ENCODE data around the gene GPD1L. TPM values are rescaled to one million over a fixed set of nuclear protein-coding genes. Genes with fewer than 3 reads are reported as not detected.

Gene GPD1L
- polyA plus RNA-seq, 1 donor (not counting 4 experiments of a cell fraction or from before 2014, with no cell fraction given), result 4.5 TPM

- Histone ChIP-seq H2AFZ (ENCODE audit: control insufficient read depth, low read length) (no peak overlapping the region), H3K27ac (ENCODE audit: control insufficient read depth, insufficient read depth, low read length) (no peak overlapping the region), H3K79me2 (ENCODE audit: control insufficient read depth, insufficient read depth, low read length) (no peaks in the 10 kb centered on the region), H3K4me2 (ENCODE audit: control insufficient read depth, extremely low read depth, insufficient read depth, low read depth, low read length) (no peak overlapping the region), H3K9me1 (ENCODE audit: control insufficient read depth, extremely low read depth, insufficient read depth, low read length) (no peaks in the 10 kb centered on the region), H3K9ac (ENCODE audit: control insufficient read depth, extremely low read depth, insufficient read depth, low read length) (no peak overlapping the region), H4K20me1 (ENCODE audit: control insufficient read depth, extremely low read depth, insufficient read depth, low read length) (no peaks in the 10 kb centered on the region), H3K4me3 (ENCODE audit: control insufficient read depth in 2 of 3, extremely low read depth in 1 of 3, insufficient read depth in 2 of 3, low read depth in 1 of 3, low read length in 3 of 3) (no peak overlapping the region), H3K36me3 (ENCODE audit: control insufficient read depth in 2 of 2, extremely low read depth in 1 of 2, insufficient read depth in 2 of 2, low read length in 2 of 2) (no peaks in the 10 kb centered on the region), H3K9me3 (ENCODE audit: control insufficient read depth, low read depth, low read length) (no peaks in the 10 kb centered on the region), H3K4me1 (ENCODE audit: control insufficient read depth, extremely low read depth, insufficient read depth, low read length) (no peaks in the 10 kb centered on the region), H3K27me3 (ENCODE audit: control insufficient read depth, extremely low read depth, insufficient read depth, low read length) (no peaks in the 10 kb centered on the region)
- dilution Hi-C loops (cut with MboI; ENCODE audit: extremely low pct_ligation_motif_present, low sequenced_read_pairs), result no loop called here
- no peak for FAIRE-seq
- no peak for DNase-seq (ENCODE audit: low read depth, low spot score)
- TF ChIP-seq CTCF (optimal IDR thresholded peaks at IDR 0.05 in 1 of 3, IDR thresholded peaks at IDR 0.05 in 1 of 3, conservative IDR thresholded peaks at IDR 0.05 in 1 of 3; ENCODE audit: extremely low read depth in 1 of 3, insufficient read depth in 2 of 3, low read length in 3 of 3) (no peak), EZH2 (IDR thresholded peaks at IDR 0.05; ENCODE audit: low read length) (no peak)
Measured at GRCh38 chr3:32123620-32124019, 17.2 kb downstream of the GPD1L start.

GRCh38 chr3:32125012-32125411 lies 18.6 kb downstream of the GPD1L start:
- H3K4me3 ChIP-seq (ENCODE audit: control insufficient read depth in 2 of 3, extremely low read depth in 1 of 3, insufficient read depth in 2 of 3, low read depth in 1 of 3, low read length in 3 of 3), result no peak overlapping the region
- H3K9ac ChIP-seq (ENCODE audit: control insufficient read depth, extremely low read depth, insufficient read depth, low read length), result no peak overlapping the region
- no peaks in the 10 kb centered on the region for H3K9me1 ChIP-seq (ENCODE audit: control insufficient read depth, extremely low read depth, insufficient read depth, low read length)
- no peaks in the 10 kb centered on the region for H3K27me3 ChIP-seq (ENCODE audit: control insufficient read depth, extremely low read depth, insufficient read depth, low read length)
- H3K79me2 ChIP-seq (ENCODE audit: control insufficient read depth, insufficient read depth, low read length), result no peaks in the 10 kb centered on the region
- no peak overlapping the region for H2AFZ ChIP-seq (ENCODE audit: control insufficient read depth, low read length)
- dilution Hi-C loops (cut with MboI; ENCODE audit: extremely low pct_ligation_motif_present, low sequenced_read_pairs), result loop anchor here (25.0 kb wide), 1 partner anchor 113 kb away; no protein-coding TSS in a partner anchor
- no peaks in the 10 kb centered on the region for H3K4me1 ChIP-seq (ENCODE audit: control insufficient read depth, extremely low read depth, insufficient read depth, low read length)
- H3K27ac ChIP-seq (ENCODE audit: control insufficient read depth, insufficient read depth, low read length), result no peak overlapping the region
- no peaks in the 10 kb centered on the region for H4K20me1 ChIP-seq (ENCODE audit: control insufficient read depth, extremely low read depth, insufficient read depth, low read length)
- DNase-seq (ENCODE audit: low read depth, low spot score) (no peak), FAIRE-seq (no peak)
- H3K9me3 ChIP-seq (ENCODE audit: control insufficient read depth, low read depth, low read length), result no peaks in the 10 kb centered on the region
- no peak overlapping the region for H3K4me2 ChIP-seq (ENCODE audit: control insufficient read depth, extremely low read depth, insufficient read depth, low read depth, low read length)
- TF ChIP-seq CTCF (optimal IDR thresholded peaks at IDR 0.05 in 1 of 3, IDR thresholded peaks at IDR 0.05 in 1 of 3, conservative IDR thresholded peaks at IDR 0.05 in 1 of 3; ENCODE audit: extremely low read depth in 1 of 3, insufficient read depth in 2 of 3, low read length in 3 of 3) (no peak), EZH2 (IDR thresholded peaks at IDR 0.05; ENCODE audit: low read length) (no peak)
- no peaks in the 10 kb centered on the region for H3K36me3 ChIP-seq (ENCODE audit: control insufficient read depth in 2 of 2, extremely low read depth in 1 of 2, insufficient read depth in 2 of 2, low read length in 2 of 2)

All from keratinocyte (primary cell).